Aorta (tissue), 5 donors: ENCODE data around the gene IARS2. TPM values are rescaled to one million over a fixed set of nuclear protein-coding genes. Genes with fewer than 3 reads are reported as not detected.
"Not testable (repeated sequence)": the region's sequence is repeated elsewhere in the genome, so short reads cannot be mapped to it uniquely, and the experiment has no call there.

ENCODE experiments used
- ATAC-seq: fragments of 200-7000 bp; cut with Tn5 transposase; one replicate; pipeline ENCODE4 v1.9.1; 2022; ENCODE audit warnings: moderate library complexity; ENCODE audit not compliant: low FRiP score
- DNase-seq, 2 donors: peaks; one replicate each; pipeline ENCODE4 v3.0.0-alpha.2; 2020
- H3K27ac ChIP-seq, 2 donors: one replicate each; pipeline ENCODE4 v1.5.1; 2013; ENCODE audit warnings: low read length in 2 of 2, mild to moderate bottlenecking in 2 of 2, moderate library complexity in 2 of 2, control low read depth in 1 of 2, inconsistent platforms in 1 of 2, low read depth in 1 of 2
- H3K27me3 ChIP-seq, 2 donors: one replicate each; pipeline ENCODE4 v1.6.1; 2013; ENCODE audit warnings: control low read depth in 1 of 2, low read length in 1 of 2, mild to moderate bottlenecking in 1 of 2, moderate library complexity in 1 of 2; ENCODE audit not compliant: insufficient read depth in 2 of 2, control insufficient read depth in 1 of 2
- H3K36me3 ChIP-seq, 2 donors: one replicate each; pipeline ENCODE4 v1.6.1; 2013; ENCODE audit warnings: control low read depth in 1 of 2, low read length in 1 of 2, mild to moderate bottlenecking in 1 of 2; ENCODE audit not compliant: insufficient read depth in 2 of 2, control insufficient read depth in 1 of 2
- H3K4me1 ChIP-seq, 2 donors: one replicate each; pipeline ENCODE4 v1.6.1; 2013; ENCODE audit warnings: low read length in 2 of 2, control low read depth in 1 of 2, mild to moderate bottlenecking in 1 of 2, moderate library complexity in 1 of 2; ENCODE audit not compliant: insufficient read depth in 2 of 2, control insufficient read depth in 1 of 2
- H3K4me3 ChIP-seq, 2 donors: one replicate each; pipeline ENCODE4 v1.5.1; 2013; ENCODE audit warnings: low read length in 2 of 2, control low read depth in 1 of 2, mild to moderate bottlenecking in 1 of 2
- H3K9me3 ChIP-seq: one replicate; pipeline ENCODE4 v1.6.1; 2013; ENCODE audit warnings: mild to moderate bottlenecking, low read length; ENCODE audit not compliant: control insufficient read depth
- WGBS, 2 donors: extraction: QIAGEN DNeasy Blood & Tissue Kit; methylation state at CpG; one replicate each; pipeline ENCODE4 v1.1.7; 2013; 5-methylcytosine and 5-hydroxymethylcytosine counted together
- intact Hi-C, 2 donors: fragments of 100-400 bp; cut with DNase I; formaldehyde crosslinking; loops; one replicate each; pipeline versions ENCODE4 v1.14.2 to v1.15.0; 2022
- polyA plus RNA-seq, 2 donors: library from polyadenylated mRNA; stranded (reverse); fragments of 200-250 nt; gene quantifications; one replicate each; pipeline ENCODE4 v1.2.3, GENCODE V29; 2013
- total RNA-seq, 2 donors: library from RNA; stranded (reverse); fragmentation: NEBNext Ultra II Directional; extraction: Animal tissue kit (Norgen Biotek cat#: 25700); gene quantifications; one replicate each; pipeline ENCODE4 v1.2.1, GENCODE V29; 2021
- donor health status: healthy with polysubstance abuse.
- donor health status: Bipolar disorder and iron deficiency.
- donor health status: DM: no; HTN: no; CAD: no.
- donor health status: DM: no; HTN: no; CAD: no.
- donor health status: DM: yes; HTN: yes; CAD: no.

IARS2 gene
- total and polyA plus RNA-seq, 4 donors = 17.0 to 54.5 (median 41.1) TPM

GRCh38 chr1:220067269-220068204, 26.4 kb upstream of the IARS2 start:
- Histone ChIP-seq H3K4me3 (no peak overlapping the region), H3K36me3 (peaks cover 0 to 2% of the 10 kb centered on the region in 2 donors), H3K4me1 (no peaks in the 10 kb centered on the region), H3K27ac (no peak overlapping the region), H3K27me3 (no peaks in the 10 kb centered on the region), H3K9me3 (no peaks in the 10 kb centered on the region)
- DNase-seq = no peak
- intact Hi-C loops = no loop called here
- WGBS, 2 donors = 92 to 93% methylated on average over 3 of the region's 3 CpGs
- ATAC-seq = no peak

DNA sequence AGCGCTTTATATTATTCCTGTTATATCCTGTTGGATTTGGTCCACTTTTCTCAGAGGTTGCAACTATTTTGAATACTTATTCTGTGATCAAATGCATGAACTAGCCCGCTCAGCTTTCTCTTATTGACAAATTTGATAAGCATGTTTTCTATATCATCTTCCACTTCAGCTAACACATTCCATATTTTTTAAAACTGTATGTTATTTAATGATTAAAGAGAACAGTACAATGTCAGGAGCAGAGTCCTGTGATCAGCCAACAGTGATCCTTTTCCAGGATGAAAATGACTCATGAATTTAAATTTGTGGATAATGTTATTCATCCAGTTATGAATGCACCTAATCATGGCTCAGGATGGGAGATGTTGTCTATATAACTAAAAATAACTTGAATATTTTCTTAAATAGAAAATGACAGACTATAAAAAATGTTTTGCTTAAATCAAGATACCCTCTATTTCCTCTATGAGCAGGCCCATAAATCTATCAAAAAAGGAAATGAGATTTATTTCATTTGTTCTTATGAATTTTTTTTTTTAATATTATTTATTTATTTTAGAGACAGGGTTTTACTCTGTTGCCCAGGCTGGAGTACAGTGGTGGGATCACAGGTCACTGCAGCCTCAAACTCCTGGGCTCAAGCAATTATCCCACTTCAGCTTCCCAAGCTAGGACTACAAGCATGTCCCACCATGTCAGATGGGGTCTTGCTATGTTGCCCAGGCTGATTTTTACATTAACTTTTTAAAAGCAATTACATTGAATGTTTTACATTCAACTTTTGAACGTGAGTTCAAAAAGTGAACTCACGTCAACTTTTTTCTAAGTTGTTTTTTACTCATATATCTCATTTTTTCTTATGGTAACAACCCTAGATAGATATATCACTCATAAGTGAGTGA, 16.8 kb upstream of the IARS2 start:
- H3K4me1 ChIP-seq = no peaks in the 10 kb centered on the region
- H3K27ac ChIP-seq = no peak overlapping the region
- no peaks in the 10 kb centered on the region for H3K27me3 ChIP-seq
- H3K36me3 ChIP-seq = peaks cover 0 to 2% of the 10 kb centered on the region in 2 donors
- ATAC-seq (no peak), DNase-seq (no peak)
- H3K9me3 ChIP-seq = no peaks in the 10 kb centered on the region
- 81 to 85% methylated on average over 4 of the region's 4 CpGs for WGBS, 2 donors
- no peak overlapping the region for H3K4me3 ChIP-seq
- intact Hi-C loops = no loop called here

- intact Hi-C loops = no loop called here
- 96 to 99% methylated on average over 3 of the region's 3 CpGs for WGBS, 2 donors
- Histone ChIP-seq H3K36me3 (peaks cover 0 to 2% of the 10 kb centered on the region in 2 donors), H3K9me3 (no peaks in the 10 kb centered on the region), H3K27me3 (no peaks in the 10 kb centered on the region), H3K27ac (no peak overlapping the region), H3K4me1 (no peaks in the 10 kb centered on the region), H3K4me3 (no peak overlapping the region)
- DNase-seq = no peak
- ATAC-seq = no peak
Measured at GRCh38 chr1:220077887-220078286, 16.0 kb upstream of the IARS2 start.

DNA sequence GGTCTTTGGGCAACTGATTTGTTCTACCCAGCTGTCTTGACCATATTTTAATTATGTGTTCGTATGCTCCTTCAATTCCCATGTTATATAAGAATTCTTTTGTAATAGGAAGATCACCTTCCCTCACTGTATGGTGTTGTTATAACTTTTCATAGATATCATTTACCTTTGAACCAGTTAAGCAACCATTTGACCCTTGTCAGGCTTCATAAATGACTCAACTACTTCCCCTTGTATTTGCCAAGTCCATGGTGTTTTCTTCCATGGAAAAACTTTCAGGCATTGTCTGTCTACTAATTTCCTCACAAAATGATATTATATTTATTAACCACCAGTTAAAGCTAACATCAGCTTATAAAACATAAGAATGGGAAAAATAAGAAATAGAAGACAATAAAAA, 9.5 kb upstream of the IARS2 start:
- no peaks in the 10 kb centered on the region for H3K9me3 ChIP-seq
- intact Hi-C loops = no loop called here
- DNase-seq = no peak
- H3K4me1 ChIP-seq = no peaks in the 10 kb centered on the region
- no peaks in the 10 kb centered on the region for H3K27me3 ChIP-seq
- no peak for ATAC-seq
- H3K36me3 ChIP-seq = no peaks in the 10 kb centered on the region
- H3K4me3 ChIP-seq = no peak overlapping the region
- WGBS, 2 donors = 95 to 97% methylated on average over 1 of the region's 1 CpG
- no peak overlapping the region for H3K27ac ChIP-seq

DNA sequence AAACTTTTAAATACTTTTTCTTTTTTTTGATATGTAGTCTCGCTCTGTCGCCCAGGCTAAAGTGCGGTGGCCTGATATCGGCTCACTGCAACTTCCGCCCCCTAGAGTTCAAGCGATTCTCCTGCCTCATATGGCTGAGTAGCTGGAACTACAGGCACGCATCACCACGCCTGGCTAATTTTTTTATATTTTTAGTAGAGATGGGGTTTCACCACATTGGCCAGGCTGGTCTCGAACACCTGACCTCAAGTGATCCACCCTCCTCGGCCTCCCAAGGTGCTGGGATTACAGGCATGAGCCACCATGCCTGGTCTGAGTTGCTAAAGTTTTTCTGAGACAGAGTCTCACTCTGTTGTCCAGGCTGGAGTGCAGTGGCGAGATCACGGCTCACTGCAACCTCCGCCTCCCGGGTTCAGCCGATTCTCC, 7.7 kb upstream of the IARS2 start:
- ATAC-seq, H3K27me3 ChIP-seq, intact Hi-C loops, H3K36me3 ChIP-seq, H3K9me3 ChIP-seq, H3K27ac ChIP-seq, H3K4me3 ChIP-seq, DNase-seq, H3K4me1 ChIP-seq: not testable (repeated sequence)
- WGBS, 2 donors = 92% methylated on average over 15 of the region's 15 CpGs

DNA sequence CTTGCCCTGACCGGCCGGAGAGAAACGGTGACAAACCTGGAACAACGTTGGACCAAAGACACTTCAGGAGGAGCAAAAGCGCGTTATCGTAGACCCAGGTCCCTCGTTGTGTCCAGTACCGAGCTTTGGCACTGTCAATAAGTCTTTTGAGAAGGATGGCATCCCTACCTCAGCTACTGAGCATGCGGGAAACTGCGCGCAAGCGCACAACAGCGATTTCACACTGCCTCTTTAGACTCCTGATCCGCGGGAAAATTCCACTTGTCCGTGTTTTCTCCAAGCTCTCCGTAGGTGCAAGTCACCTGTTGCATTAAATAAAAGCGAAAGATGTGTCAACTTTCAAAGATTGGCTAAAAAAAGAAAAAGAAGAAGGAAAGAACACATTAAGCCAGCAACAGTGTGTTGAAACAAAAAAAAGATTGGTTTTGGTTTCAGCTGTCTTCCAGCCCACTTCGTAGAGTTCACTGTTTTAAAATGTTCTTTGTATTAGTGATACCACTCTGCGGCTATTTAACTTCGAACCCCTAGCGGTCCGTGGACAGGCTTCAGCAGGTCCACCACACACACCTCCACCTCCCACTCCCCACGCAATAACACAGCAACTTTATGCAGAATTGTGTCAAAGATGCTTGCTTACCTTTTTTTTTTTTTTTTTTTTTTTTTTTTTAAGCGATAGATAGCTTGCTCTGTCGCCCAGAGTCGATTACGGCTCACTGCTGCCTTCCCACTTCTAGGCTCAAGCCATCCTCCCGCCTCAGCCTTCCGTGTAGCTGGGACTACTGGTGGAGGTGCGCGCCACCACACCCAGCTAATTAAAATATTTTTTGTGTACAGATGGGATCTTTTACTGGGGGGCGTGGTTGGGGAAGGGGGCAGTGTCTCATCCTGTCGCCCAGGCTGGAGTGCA, 4.0 kb upstream of the IARS2 start, which contains the start of gene BPNT1:
Gene BPNT1 (minus strand): TSS at position 139 of the 907 bp plus-strand sequence. CDS start 9,942 bp downstream, outside the sequence.
- intact Hi-C loops = loop anchor here (5.0 to 10.0 kb wide), 3 partner anchors 43 to 98 kb away; partner anchors contain the start of gene EPRS1 (in 1 of the 2)
- ATAC-seq (peak; percentile 93), DNase-seq (peak; percentile 96 to 97)
- H3K36me3 ChIP-seq = no peaks in the 10 kb centered on the region
- H3K9me3 ChIP-seq = no peaks in the 10 kb centered on the region
- 7 to 8% methylated on average over 35 of the region's 35 CpGs for whole genome bisulfite sequencing, 2 donors
- no peaks in the 10 kb centered on the region for H3K27me3 ChIP-seq
- H3K4me1 ChIP-seq = no peaks in the 10 kb centered on the region
- H3K4me3 ChIP-seq = peak within 1 kb of the TSS; percentile 84 to 95
- peak within 1 kb of the TSS in 1 of 2 donors; percentile 67 for H3K27ac ChIP-seq

DNA sequence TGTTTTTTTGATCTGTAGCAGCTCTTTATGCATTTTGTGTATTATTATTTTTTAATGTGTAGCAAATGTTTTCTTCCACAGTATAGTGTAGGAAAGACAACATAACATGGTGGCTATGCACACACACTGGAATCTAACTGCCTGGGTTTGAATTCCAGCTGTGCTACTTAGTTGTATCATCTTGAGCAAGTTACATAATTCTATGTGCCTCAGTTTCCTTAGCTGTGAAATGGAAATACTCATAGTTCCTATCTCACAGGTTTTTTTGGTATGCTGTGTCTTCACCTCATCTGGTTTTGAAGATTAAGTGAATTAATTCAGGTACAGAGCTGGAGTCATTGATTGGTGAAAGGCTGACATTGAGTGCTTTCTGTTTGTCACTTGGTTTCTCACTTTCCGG, 1.2 kb upstream of the IARS2 start:
- DNase-seq (no peak), ATAC-seq (no peak)
- Histone ChIP-seq H3K36me3 (no peaks in the 10 kb centered on the region), H3K4me3 (no peak overlapping the region), H3K27me3 (no peaks in the 10 kb centered on the region), H3K4me1 (no peaks in the 10 kb centered on the region), H3K9me3 (no peaks in the 10 kb centered on the region), H3K27ac (no peak overlapping the region)
- WGBS, 2 donors = 97 to 98% methylated on average over 1 of the region's 1 CpG
- intact Hi-C loops = loop anchor here (5.0 to 10.0 kb wide), 3 partner anchors 45 to 100 kb away; partner anchors contain the start of gene EPRS1 (in 1 of the 2)
